GM21529 (cell line): ENCODE measurements around the gene RAB11FIP2.

Experiments used
- ATAC-seq: cut with Tn5 transposase; IDR thresholded peaks from one replicate; pipeline ENCODE4 v1.9.1; 2021; ENCODE audit not compliant: unreplicated experiment

Gene RAB11FIP2

DNA sequence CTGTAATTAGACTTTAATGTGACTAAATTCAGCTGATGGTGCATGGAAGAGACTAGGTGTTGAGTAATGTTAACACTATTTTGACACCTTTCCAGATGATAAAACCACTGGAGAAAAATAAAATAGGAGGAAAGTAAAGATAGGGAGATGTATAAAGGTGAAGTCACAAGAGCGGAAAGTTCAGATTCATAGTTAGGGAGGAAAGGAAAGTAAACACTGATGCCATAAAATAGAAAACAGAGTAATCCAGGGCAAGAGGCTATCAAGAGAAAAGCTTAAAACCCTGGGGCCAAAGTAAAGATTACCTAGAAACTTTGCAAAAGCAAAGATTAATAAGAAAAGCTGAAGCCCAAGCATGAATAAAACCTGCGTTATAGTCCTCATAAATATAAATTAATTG lies 62.8 kb downstream of the RAB11FIP2 start:
- no peak for ATAC-seq

DNA sequence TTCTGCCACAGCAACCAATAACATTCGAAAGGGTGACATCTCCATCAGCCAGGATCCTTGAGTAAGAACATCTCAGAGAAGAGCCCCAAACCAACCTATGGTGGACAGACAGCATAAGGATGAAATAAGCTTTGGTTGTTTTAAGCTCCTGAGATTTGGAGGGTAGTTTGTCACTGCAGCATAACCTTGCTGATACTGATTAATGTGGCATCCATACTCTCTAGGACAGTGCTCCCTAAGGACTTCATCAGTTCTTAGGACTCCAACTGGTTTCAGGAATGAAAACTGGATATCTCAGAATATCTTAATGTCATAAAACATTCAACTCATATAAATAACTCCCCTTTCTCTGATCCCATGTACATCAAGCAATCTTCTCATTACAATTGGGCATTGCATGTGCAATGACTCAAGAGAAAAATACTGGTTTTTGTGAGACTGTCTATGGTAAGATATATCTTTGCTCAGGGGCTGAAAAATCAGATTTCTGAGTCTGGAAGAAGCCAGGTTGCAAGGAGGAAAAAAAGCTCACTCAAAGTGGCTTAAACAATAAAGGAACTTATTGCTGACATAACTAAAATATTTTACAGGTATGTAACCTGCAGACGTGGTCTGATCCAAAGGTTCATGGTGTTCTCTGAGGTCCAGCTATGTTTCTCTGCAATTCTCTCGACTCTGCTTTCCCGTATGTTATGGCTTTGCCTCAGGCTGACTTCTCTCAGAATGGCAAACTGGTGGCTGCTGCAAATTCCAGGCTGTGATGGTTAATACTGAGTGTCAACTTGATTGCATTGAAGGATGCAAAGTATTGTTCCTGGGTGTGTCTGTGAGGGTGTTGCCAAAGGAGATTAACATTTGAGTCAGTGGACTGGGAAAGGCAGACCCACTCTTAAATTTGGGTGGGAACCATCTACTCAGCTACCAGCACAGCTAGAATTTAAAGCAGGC lies 65.7 kb downstream of the RAB11FIP2 start:
- ATAC-seq = no peak

DNA sequence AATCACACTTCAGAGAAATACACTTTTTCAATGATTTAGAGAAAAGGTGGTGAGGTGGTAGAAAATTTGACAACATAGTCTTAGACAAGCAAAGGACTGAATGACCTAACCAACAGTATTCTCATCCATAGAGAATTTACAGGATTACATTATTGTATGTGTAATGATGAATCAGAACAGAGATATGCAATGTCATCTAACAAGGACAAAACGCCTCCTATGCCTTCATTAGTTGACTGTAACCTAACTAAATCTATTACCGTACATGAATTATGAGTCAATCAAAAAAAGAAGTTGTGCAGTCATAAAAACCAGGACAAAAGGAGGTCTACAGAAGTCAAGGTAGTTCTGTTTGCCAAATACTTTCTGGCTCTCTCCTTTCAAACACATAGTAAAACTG lies 66.5 kb downstream of the RAB11FIP2 start:
- no peak for ATAC-seq

DNA sequence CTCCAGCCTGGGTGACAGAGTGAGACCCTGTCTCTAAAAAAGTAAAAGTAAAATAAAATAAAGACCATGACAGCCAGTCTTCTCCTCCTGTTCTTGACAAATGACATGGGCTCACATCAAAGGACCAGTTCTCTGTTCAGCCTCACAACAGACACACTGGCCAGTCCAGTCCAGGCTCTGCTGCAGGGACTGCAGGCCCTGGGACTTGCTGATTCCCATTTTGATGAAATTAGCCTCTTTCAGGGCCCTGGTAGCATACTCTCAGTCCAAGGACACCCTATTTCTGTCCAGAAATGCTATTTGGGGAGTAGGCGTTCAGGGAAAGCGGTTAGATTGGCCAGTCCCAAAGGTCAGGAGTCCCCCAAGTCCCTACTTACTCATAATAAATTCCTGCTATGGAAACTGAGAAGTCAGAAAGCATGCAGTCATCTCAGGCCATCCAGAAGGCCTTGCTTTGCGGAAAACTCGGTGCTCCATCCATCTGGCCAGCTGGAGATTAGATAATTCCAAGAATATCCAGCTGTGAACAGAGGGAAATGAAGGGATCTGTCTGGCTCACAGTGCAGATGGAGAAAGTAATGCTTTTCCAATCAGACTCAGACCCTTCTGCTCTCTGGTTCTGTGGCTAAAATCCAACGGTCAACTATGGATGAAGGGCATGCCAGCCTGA lies 74.4 kb downstream of the RAB11FIP2 start:
- no peak for ATAC-seq

DNA sequence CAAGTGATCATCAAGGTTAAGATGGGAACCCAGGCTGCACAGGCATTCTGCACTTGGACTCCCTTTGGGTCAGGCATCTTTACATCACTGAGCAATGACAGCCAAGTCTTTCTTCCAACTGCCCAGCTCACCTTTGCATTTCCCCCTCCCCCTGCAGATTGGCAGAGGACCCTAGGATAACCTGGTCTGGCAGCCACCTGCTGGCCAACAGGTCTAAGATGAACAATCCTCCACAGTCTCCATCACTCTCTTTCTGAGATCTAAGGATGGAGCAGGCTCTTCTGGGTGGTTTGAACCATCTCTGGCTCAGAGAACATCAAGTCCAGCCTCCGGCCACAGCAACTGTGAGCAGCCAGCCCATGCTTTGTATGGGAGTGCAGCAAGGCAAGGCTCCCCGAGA lies 75.8 kb downstream of the RAB11FIP2 start:
- no peak for ATAC-seq

DNA sequence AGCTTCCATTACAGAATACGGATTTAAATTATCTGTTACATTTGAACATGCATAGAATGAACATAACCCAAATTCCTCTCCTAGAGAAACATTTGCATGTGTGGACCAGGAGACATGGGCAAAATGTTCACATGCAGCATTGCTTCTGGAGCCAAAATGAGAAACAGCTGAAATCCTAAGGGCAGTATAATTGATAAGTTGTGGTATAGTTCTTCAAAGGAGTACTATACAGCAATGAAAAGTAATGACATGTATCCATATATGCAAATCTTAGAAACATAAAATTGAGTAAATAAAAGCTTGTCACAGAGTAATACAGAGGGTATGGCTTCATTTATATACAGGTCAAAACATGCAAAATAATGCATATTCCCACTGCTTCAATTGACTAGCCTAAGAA lies 77.1 kb downstream of the RAB11FIP2 start:
- no peak for ATAC-seq

DNA sequence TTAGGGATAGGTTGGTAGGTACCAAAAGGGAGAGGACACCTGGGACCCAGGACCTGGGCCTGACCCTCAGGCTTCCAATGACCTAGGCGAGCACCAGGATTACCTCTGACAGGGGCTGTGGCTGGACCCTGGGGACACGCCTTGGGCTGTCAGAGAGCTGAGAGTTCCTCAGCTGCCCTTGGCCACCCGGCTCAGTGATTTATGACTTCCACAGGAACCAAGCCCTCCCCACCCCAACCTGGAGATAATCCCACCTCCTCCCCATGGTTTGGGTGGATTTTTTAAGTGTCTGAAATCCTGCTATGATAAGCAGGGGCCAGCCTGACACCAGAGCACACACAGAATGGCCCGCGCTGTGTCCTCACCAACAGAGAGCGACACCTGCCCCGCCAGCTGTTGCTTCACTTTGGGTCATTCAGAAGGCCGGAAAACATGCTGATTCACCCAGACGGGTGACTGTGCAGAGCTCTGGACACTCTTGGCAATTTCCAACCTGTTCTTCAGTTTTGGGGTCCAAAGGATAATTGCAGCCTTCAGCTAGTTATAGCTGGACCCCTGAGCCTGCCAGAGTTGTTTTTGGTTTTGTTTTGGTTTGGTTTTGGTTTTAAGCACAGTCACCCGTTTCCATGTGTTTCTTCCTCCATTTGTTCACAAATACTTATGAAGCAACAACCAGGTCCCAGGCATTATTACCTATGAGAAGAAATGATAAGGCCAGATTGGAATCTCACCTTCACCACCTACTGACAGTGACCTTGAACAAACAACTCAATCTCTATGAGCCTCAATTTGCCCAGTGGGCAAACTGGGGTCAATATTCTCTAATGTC lies 78.2 kb downstream of the RAB11FIP2 start:
- no peak for ATAC-seq

DNA sequence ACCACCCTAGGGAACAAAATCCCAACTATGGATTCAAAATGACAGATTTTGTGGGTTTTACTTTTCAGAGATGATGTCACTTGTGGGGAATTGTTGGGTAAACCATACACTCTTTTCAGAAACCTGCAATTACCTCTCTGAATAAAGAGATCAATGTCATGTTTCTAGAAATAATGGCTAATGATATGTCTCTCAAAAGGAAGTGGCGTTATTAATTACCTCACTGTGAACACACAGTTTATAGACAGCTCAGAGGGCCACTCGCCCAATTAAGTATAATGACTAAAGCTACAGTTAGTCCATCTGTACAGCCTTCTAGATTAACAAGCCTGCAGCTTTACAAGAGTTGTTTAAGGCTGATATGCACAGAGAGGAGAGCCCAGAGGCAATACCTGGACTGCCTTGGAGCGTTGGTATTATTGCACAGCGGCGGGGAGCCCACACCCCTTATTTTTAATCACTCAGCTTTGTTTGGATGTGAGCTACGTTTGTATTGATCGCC lies 79.5 kb downstream of the RAB11FIP2 start:
- no peak for ATAC-seq

DNA sequence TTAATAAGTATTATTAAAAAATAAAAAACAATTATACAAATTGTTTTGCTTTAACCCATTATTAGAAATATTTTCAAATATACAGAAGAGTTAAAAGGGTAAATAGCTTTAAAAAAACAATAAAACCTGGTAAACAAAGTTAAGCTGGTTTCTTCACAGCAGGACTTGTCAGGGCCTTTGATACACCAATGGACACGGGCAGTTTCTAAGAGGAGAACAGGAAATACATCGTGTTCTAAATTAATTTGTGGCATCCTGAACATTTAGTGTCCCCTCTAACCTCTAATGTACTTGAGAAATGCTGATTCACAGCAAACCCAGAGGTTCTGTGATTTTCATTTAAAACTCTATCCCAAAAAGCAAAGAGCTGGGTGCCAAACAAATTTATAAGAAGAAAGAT lies 80.8 kb downstream of the RAB11FIP2 start:
- no peak for ATAC-seq

DNA sequence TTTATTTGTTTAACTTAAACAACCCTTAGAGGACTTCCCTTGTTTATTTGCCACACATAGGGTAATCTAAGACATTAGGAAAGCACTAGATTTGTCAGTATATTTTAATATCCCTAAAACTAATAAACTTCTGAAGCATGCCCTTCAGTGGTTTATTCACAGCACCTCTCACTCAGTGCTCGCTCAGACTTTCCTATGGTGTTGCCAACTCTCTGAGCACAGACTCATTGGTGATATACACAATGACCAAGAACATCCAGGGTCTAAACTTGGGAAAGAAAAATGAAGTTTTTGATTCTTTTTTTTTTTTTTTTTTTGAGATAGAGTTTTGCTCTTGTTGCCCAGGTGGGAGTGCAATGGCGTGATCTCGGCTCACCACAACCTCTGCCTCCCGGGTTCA lies 82.2 kb downstream of the RAB11FIP2 start:
- ATAC-seq = no peak

DNA sequence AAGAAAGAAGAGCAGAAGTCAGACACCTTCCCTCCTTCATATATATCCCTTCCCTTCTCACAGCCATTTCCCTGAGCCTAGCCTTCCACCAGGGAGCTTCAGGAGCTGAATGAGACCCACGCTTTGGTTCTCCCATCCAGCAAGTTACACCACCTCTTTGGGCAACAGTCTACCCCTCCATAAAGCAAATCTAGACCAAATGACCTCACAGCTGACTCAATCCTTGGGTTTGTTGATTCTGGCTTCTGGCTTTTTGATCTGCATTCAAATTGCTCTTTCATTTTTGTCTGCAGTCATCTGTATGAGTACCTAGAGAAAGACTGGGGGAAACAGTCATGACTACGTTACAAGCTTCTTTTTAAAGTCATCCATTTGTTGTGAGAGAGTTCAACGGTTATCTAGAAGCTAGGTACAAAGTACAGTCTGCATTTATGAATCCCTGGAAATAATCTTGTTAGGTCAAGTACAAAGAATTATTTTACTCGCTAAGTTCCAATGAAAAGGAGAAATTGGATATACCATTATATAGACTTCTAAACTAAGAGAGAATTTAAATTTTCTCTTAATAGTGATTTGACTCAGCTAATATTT lies 86.3 kb downstream of the RAB11FIP2 start:
- ATAC-seq = no peak

DNA sequence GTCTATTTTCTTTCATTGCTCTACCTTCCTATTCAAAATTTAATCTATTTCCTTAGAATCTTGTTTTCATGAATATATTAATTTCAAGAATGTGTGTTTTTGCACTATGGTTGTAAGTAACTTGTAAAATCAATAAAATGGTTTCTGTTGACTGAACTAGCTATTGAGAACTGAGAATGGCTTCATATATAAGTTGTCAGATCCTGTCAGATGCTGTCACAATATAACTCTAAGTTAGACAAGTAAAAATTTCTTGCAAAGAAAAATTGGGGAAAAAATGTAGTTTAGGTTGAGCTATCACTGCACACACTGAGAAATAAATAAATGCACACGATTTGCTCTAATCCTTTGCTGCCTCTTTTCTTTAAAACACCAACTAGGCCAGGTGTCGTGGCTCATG lies 89.8 kb downstream of the RAB11FIP2 start:
- ATAC-seq = no peak

DNA sequence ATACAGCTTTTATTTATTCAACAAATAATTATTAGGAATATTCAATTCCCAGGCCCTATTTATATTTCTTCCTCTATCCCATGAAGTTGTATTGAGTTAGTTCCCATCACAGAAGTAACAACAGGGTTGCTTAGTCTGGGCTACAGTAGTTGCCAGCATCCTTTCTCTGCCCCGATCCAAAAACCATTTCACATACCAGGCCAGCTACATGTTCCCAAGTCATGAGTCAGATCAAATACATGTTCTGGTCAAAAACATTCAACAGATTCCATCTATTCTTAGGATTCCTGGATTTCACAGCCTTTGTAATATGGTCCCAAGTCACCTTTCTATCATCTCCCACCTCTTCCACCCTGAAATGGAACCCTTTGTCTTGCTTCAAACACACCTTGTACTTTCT lies 91.6 kb downstream of the RAB11FIP2 start:
- ATAC-seq = no peak
